CD4-positive, alpha-beta T cell treated with Interleukin-6 for 4 hours (primary cell): Measurements from ENCODE around the gene TAS2R13.

Experiments used
- DNase-seq: peaks from one replicate; pipeline ENCODE4 v3.0.0-alpha.2; 2020; ENCODE audit warnings: mixed read lengths

Gene TAS2R13, protein sequence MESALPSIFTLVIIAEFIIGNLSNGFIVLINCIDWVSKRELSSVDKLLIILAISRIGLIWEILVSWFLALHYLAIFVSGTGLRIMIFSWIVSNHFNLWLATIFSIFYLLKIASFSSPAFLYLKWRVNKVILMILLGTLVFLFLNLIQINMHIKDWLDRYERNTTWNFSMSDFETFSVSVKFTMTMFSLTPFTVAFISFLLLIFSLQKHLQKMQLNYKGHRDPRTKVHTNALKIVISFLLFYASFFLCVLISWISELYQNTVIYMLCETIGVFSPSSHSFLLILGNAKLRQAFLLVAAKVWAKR

DNA sequence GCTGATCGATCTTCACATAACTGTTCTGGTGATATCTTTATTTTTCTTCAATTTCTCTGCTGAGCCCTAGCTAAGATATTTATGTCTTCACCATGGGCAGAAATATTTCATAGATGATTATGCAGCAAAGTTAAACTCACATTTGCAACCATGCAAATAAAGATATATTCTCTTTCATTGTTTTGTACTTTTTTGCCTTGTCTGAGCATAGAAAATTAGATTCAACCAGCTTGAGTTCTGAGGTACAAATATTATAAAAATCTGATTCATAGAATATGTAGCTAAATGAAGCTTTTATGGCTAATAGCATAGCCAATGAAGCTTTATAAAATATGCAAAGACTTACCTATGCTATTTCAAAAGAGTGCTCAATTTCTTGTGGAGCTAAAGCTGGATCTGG, at the start of gene TAS2R13:
Gene TAS2R13, minus strand, starts transcription at position 101 of the 400 bp plus-strand sequence. CDS start 264 bp downstream, outside the sequence.
- DNase-seq, result no peak

- no peak for DNase-seq
Measured at GRCh38 chr12:10957741-10958140, 48.4 kb upstream of the TAS2R13 start.

DNA sequence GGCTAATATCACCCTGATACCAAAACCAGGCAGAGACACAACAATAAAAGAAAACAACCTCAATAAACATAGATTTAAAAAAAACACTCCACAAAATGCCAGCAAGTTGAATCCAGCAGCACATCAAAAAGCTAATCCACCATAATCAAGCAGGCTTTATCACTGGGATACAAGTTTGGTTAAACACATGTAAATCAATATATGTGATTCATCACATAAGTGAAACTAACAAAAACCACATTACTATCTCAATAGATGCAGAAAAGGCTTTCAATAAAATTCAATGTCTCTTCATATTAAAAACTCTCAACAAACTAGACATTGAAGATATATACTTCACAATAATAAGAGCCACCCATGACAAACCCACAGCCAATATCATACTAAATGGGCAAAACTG, 46.7 kb upstream of the TAS2R13 start:
- no peak for DNase-seq

DNA sequence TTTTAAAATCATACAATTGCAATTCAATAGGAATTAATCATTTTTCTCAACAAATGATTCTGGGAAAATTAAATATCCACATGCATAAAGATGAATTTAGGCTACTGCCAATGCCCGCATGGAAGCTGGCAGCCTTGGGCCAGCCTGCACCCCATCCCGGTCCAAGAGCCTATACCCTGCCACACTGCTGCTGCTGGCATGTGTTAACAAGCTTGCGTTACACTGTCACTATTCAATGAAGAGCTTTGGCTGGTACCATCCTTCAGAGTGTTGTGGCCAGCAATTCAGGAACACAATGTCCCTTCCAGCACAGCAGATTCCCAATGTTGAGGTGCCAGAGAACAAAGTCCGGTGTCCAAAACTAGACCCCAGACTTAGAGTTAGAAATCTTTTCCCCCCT, 43.3 kb upstream of the TAS2R13 start:
- no peak for DNase-seq

- no peak for DNase-seq
Measured at GRCh38 chr12:10943167-10943566, 33.8 kb upstream of the TAS2R13 start.

DNA sequence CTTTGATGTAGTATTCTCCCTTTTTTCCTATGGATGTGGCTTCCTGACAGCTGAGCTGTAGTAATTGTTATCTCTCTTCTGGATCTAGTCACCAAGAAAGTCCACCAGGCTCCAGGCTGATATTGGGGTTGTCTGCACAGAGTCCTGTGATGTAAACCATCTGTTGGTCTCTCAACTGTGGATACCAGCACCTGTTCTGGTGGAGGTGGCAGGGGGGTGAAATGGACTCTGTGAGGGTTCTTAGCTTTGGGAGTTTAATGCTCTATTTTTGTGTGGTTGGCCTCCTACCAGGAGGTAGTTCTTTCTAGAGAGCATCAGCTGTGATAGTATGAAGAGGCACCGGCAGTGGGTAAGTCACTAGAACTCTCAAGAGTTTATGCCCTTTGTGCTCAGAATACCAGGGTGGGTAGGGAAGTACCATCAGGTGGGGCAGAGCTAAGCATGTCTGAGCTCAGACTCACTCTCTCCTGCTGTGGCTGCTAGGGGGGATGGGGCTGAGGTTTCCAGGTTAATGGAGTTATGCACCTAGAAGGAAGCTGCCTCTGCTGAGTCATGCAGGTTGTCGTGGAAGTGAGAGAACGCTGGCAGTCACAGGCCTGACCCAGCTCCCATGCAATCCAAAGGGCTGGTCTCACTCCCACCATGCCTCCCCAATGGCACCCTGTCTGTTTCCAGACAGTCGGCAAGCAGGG, 32.7 kb upstream of the TAS2R13 start:
- no peak for DNase-seq

- no peak for DNase-seq
Measured at GRCh38 chr12:10941369-10941768, 32.0 kb upstream of the TAS2R13 start.

GRCh38 chr12:10940389-10940788, 31.0 kb upstream of the TAS2R13 start:
- no peak for DNase-seq

- DNase-seq, result no peak
Measured at GRCh38 chr12:10939163-10939562, 29.8 kb upstream of the TAS2R13 start, which contains the start of gene TAS2R14. Gene TAS2R14 (minus strand): TSS chr12:10939263. CDS start chr12:10939207, 56 bp downstream.

- DNase-seq, result no peak
Measured at GRCh38 chr12:10936506-10936905, 27.1 kb upstream of the TAS2R13 start.

DNA sequence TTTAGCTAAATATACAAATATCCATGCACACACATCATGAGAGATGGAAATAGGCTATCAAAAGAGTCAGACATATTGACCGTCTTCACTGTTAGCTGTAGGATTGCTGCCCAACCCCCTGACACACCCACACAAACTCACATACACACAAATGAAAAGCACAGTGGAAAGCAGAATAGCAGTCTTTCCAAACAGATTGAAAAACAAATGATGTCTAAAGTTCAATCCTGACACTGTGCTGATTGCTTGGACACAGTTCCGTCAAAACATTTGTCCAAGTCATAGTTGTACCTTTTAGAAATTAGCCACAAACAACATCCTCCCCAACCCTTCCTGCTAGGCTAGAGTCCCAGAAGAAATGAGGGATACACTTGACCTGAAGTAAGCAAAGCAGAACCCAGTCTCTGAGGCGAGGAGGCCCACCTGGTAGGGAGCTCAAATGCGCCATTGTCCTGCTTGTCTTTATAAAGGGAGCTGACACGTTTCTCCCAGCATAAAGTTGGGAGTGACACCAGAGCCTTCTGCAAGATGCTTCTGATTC, 19.5 kb upstream of the TAS2R13 start, which contains the start of gene PRH2:
Gene PRH2, plus strand, starts transcription at position 491 of the 541 bp plus-strand sequence. Its CDS starts 38 bp downstream, at position 529.
- no peak for DNase-seq

GRCh38 chr12:10926269-10926668, 16.9 kb upstream of the TAS2R13 start:
- no peak for DNase-seq

GRCh38 chr12:10919809-10920208, 10.4 kb upstream of the TAS2R13 start:
- DNase-seq, result no peak

GRCh38 chr12:10910380-10910779, 1.0 kb upstream of the TAS2R13 start:
- no peak for DNase-seq

GRCh38 chr12:10904686-10905085, 4.7 kb downstream of the TAS2R13 start:
- no peak for DNase-seq

GRCh38 chr12:10901427-10901826, 7.9 kb downstream of the TAS2R13 start:
- DNase-seq, result no peak

DNA sequence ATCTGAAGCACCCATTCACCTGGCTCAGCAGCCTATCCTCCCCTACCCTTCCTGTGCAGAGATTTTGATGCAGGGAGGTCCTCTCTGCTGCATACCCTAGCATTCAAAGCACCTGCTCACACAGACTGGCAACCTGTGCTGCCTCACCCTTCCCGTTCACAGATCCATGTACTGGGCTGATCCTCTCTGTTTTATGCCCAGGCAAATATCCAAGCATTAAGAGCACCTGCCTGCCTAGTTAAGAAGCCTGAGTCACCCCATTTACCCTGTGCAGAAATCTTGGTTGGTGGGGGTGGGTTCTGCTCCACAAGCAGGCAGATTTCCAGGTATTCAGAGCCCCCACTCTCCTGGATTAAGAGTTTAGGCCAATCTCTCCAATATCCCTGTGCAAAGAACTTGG, 8.4 kb downstream of the TAS2R13 start:
- no peak for DNase-seq

GRCh38 chr12:10900530-10900929, 8.8 kb downstream of the TAS2R13 start:
- no peak for DNase-seq

DNA sequence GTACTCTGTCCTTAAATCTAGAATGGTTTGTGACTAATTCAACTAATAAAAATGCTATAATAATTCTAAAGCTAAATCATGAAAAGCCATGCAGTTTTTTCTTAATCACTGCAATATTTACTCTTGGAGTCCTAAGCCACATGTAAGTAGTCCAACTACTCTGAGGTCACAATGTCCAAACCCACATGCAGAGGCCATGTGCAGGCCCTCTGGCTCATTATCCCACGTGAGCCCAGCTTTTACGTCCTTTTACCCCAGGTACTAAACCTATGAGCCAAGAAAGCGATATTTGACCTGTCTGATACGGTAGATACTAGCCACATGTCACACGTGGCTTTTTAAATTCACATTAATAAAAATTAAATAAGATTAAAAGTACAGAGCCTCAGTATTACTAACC, 12.5 kb downstream of the TAS2R13 start:
- no peak for DNase-seq

- no peak for DNase-seq
Measured at GRCh38 chr12:10891937-10892336, 17.4 kb downstream of the TAS2R13 start.

GRCh38 chr12:10889226-10889625, 20.1 kb downstream of the TAS2R13 start:
- DNase-seq, result no peak

GRCh38 chr12:10884086-10884725, 25.2 kb downstream of the TAS2R13 start, which contains the start of gene PRH1:
Gene PRH1 (minus strand): TSS chr12:10884255. CDS start chr12:10884217, 38 bp downstream.
- no peak for DNase-seq

DNA sequence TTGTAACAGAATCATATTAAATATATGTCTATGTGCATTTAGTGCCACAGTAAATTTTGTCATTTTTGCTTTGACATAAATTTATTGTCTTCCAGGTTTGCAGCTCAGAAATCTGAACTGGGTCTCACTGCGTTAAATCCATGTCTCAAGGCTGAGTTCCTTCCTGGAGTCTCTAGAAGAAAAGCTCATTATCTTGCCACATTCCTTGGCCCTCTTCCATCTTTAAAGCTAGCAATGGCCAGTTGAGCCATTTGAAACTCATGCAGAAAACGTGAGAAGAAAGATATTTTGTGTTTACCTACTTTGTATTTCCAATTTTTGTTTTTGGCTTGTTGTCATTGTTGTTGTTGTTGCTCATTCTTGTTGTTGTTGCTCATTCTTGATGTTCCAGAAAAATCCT, 36.0 kb downstream of the TAS2R13 start:
- no peak for DNase-seq
